HFF-Myc (cell line): ENCODE data around the gene SLBP.

Experiments
- DNase-seq: peaks from one replicate; pipeline ENCODE4 v3.0.0-alpha.2; 2011; ENCODE audit warnings: low read depth; ENCODE audit errors: extremely low read depth
- H3K4me3 ChIP-seq: replicated peaks from 2 replicates; pipeline ENCODE4 v1.5.1; 2011; ENCODE audit warnings: low read depth, mild to moderate bottlenecking, control low read depth, low read length
- CTCF ChIP-seq: IDR thresholded peaks from 2 replicates; pipeline ENCODE4 v1.5.1; 2012; ENCODE audit warnings: mild to moderate bottlenecking, low read depth, low read length, control low read depth; ENCODE audit errors: missing control alignments

The SLBP gene

GRCh38 chr4:1647432-1647831 is 64.7 kb downstream of the SLBP start:
- DNase-seq, result no peak
- no peak overlapping the region for H3K4me3 ChIP-seq
- TF ChIP-seq CTCF, result no peak

GRCh38 chr4:1646690-1647089 is 65.4 kb downstream of the SLBP start:
- no peak for TF ChIP-seq CTCF
- DNase-seq, result no peak
- H3K4me3 ChIP-seq, result no peak overlapping the region

- no peak for DNase-seq
- H3K4me3 ChIP-seq, result no peak overlapping the region
- TF ChIP-seq CTCF, result no peak
These were observed 67.0 kb downstream of the SLBP start for GRCh38 chr4:1644891-1645657.

GRCh38 chr4:1643971-1644735 is 68.0 kb downstream of the SLBP start:
- TF ChIP-seq CTCF, result no peak
- DNase-seq, result no peak
- H3K4me3 ChIP-seq, result no peak overlapping the region
